ENCODE data around the gene GNA14. TPM values are rescaled to one million over a fixed set of nuclear protein-coding genes. Genes with fewer than 3 reads are reported as not detected.

GNA14 gene
- total RNA-seq, 1 experiment from 2014 or later, result 1.2 TPM

GRCh38 chr9:77457916-77458592 lies 190.1 kb downstream of the GNA14 start:
- Histone ChIP-seq H3K4me2 (ENCODE audit: low read length) (no peak overlapping the region), H3K27ac (ENCODE audit: low read length) (no peak overlapping the region)

GRCh38 chr9:77456829-77457437 lies 191.2 kb downstream of the GNA14 start:
- H3K9ac ChIP-seq (ENCODE audit: low read length), result no peak overlapping the region
- H3K4me2 ChIP-seq (ENCODE audit: low read length), result no peak overlapping the region
- H2AFZ ChIP-seq (ENCODE audit: low read length), result peak overlapping the region; percentile 17; the same call in 1 of the 2 replicates
- H3K9me2 ChIP-seq (replicated peaks; ENCODE audit: low read length), result no peaks in the 10 kb centered on the region
- H3F3A ChIP-seq (ENCODE audit: low read length, unreplicated experiment), result no peaks in the 10 kb centered on the region
- intact Hi-C loops (cut with micrococcal nuclease), result loop anchor here (1.0 to 2.0 kb wide), 4 partner anchors 30 to 192 kb away; no protein-coding TSS in a partner anchor
- H3K36me3 ChIP-seq (ENCODE audit: low read depth, low read length), result no peaks in the 10 kb centered on the region
- H3K9me3 ChIP-seq (ENCODE audit: low read length), result no peaks in the 10 kb centered on the region
- TF ChIP-seq CTCF (conservative IDR thresholded peaks at IDR 0.05; ENCODE audit: low read depth, low read length) (peak; percentile 74), EZH2 (IDR thresholded peaks at IDR 0.05; ENCODE audit: low read length, unreplicated experiment) (no peak), EZH2phosphoT487 (IDR thresholded peaks at IDR 0.05; ENCODE audit: borderline replicate concordance, low read length) (no peak)
- H4K20me1 ChIP-seq (ENCODE audit: low read length), result no peaks in the 10 kb centered on the region
- no peaks in the 10 kb centered on the region for H3K79me2 ChIP-seq (ENCODE audit: low read length)
- H3K27ac ChIP-seq (ENCODE audit: low read length), result no peak overlapping the region
- POLR2A ChIA-PET (ENCODE audit: unreplicated experiment), result no interaction called here
- no peaks in the 10 kb centered on the region for H3K27me3 ChIP-seq (ENCODE audit: low read length)
- no TSS peak for BruUV-seq (replicated peaks)
- DNase-seq, result peak; percentile 93
- peak; percentile 73 for ATAC-seq
- CTCF ChIA-PET, result interaction anchor here (0.6 to 1.7 kb wide), 9 partner anchors 10 to 322 kb away, joined by 3 to 8 read pairs (median 5); partner anchors contain the start of gene GNA14
- no peak overlapping the region for H3K4me3 ChIP-seq (ENCODE audit: low read length)
- no peaks in the 10 kb centered on the region; the same call in 1 of the 2 replicates for H3K4me1 ChIP-seq (ENCODE audit: insufficient read depth, low read length)

More at GRCh38 chr9:77457916-77458592, 190.1 kb downstream of the GNA14 start:
- H3F3A ChIP-seq (ENCODE audit: low read length, unreplicated experiment), result no peaks in the 10 kb centered on the region
- no peaks in the 10 kb centered on the region for H3K9me2 ChIP-seq (replicated peaks; ENCODE audit: low read length)
- peak overlapping the region; percentile 33; the same call in 1 of the 2 replicates for H2AFZ ChIP-seq (ENCODE audit: low read length)
- CTCF ChIA-PET, result interaction anchor here (0.7 to 1.2 kb wide), 6 partner anchors 8 to 293 kb away, joined by 3 to 7 read pairs (median 5); partner anchors contain the start of gene GNA14
- H3K27me3 ChIP-seq (ENCODE audit: low read length), result no peaks in the 10 kb centered on the region
- DNase-seq (peak; percentile 71), ATAC-seq (peak; percentile 86)
- no peaks in the 10 kb centered on the region; the same call in 1 of the 2 replicates for H3K4me1 ChIP-seq (ENCODE audit: insufficient read depth, low read length)
- no peaks in the 10 kb centered on the region for H4K20me1 ChIP-seq (ENCODE audit: low read length)
- POLR2A ChIA-PET (ENCODE audit: unreplicated experiment), result interaction anchor here (0.7 kb wide), 1 partner anchor 309 kb away, joined by 4 read pairs; no protein-coding TSS in a partner anchor
- H3K4me3 ChIP-seq (ENCODE audit: low read length), result no peak overlapping the region
- no peaks in the 10 kb centered on the region for H3K79me2 ChIP-seq (ENCODE audit: low read length)
- H3K36me3 ChIP-seq (ENCODE audit: low read depth, low read length), result no peaks in the 10 kb centered on the region
- no peaks in the 10 kb centered on the region for H3K9me3 ChIP-seq (ENCODE audit: low read length)
- H3K9ac ChIP-seq (ENCODE audit: low read length), result no peak overlapping the region
- TF ChIP-seq EZH2phosphoT487 (IDR thresholded peaks at IDR 0.05; ENCODE audit: borderline replicate concordance, low read length) (no peak), CTCF (conservative IDR thresholded peaks at IDR 0.05; ENCODE audit: low read depth, low read length) (peak; percentile 82)
- intact Hi-C loops (cut with micrococcal nuclease), result loop anchor here (1.0 to 2.0 kb wide), 5 partner anchors 29 to 293 kb away; no protein-coding TSS in a partner anchor
- no TSS peak for BruUV-seq (replicated peaks)

All from PC-3 (cell line).